ENCODE data around the gene PCBP4.

Gene PCBP4

GRCh38 chr3:51967384-51968169, at the start of gene PCBP4:
Gene PCBP4 (minus strand): TSS chr3:51967454. CDS start chr3:51961240, 6,214 bp downstream.
- in situ Hi-C loops (cut with MboI; ENCODE audit: low pct_unique_long_range_greater_than_20kb, low sequenced_read_pairs) = no loop called here
- DNase-seq = no peak

DNA sequence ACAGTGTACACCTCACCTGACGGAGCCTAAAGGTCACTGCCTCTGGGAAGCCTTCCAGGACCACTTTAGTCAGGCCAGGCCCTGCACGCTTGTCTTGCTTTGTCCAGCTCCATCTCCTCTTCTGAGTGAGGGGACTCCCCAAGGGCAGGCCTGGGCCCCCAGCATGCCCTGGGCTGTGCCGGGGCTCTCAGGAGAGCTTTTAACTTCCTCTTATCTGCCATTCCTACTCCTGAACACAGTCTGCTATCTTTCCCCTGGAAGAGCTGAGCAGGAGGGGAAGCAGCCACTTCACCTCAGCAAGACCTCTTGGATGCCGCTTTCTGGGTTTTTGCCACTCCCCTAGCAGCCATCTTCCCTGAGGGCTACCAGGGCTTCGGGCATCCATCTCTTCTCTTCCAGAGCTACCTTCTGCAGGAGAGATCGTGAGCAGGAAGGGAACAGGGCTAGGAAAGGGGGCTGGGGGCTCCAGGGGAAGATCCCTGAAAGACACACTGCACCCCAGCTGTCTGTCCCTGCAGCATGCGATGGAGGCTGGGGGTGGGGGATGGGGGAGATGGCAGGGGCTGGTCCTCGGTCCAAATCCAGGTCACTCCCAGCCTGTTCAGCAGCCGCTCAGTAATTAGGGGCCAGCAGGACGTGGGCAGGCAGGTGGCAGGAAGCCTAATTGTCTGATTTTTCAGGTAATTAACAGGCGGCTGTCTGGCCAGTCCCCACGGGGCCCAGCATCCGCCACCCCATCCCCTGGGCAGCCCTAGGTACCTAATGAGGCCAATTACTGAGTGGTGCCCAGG, 48.4 kb upstream of the PCBP4 start:
- peak; percentile 48 for DNase-seq
- in situ Hi-C loops (cut with MboI; ENCODE audit: low pct_unique_long_range_greater_than_20kb, low sequenced_read_pairs) = no loop called here

DNA sequence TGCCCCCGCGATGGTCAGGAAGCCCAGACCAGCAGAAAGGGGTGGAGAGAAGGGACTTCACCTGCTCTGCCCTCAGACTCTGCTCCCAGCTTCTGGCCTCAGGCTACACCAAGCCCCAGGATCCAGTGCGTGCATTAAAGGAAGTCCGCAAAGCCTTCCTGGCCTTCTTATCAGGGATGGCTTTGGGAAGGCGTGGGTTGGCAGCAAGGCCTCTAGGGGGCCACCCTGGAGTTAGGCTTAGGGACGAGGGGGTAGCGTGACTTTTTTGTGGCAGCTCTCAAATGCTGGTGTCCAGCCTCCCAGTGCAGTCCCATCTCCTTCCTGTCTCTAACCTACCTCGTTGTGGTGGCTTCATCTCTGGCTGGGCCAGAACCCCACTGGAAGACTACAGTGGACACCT, 47.4 kb upstream of the PCBP4 start:
- peak; percentile 39 for DNase-seq
- in situ Hi-C loops (cut with MboI; ENCODE audit: low pct_unique_long_range_greater_than_20kb, low sequenced_read_pairs) = no loop called here

DNA sequence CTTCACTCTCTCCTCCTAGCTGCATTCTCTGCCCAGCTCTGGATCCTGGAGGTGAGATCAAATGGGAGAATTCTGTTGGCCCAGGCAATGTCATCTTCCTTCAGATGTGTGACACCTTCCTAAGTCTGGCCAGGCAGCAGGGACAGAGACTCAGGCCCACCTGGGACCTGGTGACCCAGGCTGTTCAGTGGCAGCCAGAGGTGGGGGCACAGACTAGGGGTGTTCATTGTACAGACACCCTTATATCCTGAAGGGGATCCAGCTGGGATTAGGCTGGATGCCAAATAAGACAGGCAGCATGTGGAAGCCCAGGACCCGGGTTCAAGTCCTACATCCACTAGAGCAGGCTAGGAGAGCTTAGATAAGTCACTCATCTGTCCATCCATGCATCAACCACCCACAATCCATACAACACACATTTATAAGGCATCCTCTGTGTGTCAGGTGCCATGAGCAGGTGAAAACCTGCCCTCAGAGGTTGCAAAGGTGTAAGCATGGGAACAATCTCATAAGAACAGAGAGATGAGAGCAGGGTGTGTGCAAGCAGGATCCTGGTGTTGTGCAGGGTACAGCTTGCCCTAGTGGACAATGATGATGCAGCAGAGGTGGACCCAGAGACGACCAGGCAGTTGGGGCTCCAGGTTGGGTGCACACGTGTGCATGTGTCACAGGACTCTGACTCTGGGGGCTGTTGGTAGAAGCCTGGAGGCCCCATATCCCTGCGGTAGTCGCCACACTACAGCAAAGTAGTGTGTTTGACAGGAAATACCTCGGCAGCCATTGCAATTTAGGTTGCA, 46.7 kb upstream of the PCBP4 start:
- in situ Hi-C loops (cut with MboI; ENCODE audit: low pct_unique_long_range_greater_than_20kb, low sequenced_read_pairs) = no loop called here

DNA sequence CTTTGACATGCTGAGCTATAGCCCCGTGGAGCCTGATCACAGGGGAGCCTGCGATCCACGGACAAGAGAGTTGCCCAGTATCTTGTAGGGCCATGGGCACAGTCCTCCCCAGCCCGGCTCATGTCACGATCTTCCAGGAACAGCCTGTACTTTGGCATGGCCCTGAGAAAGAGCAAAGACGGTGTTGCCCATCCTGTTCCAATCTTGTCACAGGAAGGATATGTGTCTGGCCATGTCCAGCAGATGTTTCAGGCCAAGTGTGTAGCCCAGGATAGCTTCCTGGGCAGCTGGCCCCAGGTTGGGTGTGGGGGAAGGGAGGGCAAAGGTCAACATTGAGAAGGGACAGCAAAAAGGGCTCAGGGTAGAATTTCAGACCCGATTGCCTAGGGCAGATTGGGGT, 45.4 kb upstream of the PCBP4 start:
- in situ Hi-C loops (cut with MboI; ENCODE audit: low pct_unique_long_range_greater_than_20kb, low sequenced_read_pairs) = no loop called here
- no peak for DNase-seq

More for the DNA sequence above, 46.7 kb upstream of the PCBP4 start:
- no peak for DNase-seq

- in situ Hi-C loops (cut with MboI; ENCODE audit: low pct_unique_long_range_greater_than_20kb, low sequenced_read_pairs) = no loop called here
- no peak for DNase-seq
Observed at GRCh38 chr3:52010431-52010830, 43.2 kb upstream of the PCBP4 start.

DNA sequence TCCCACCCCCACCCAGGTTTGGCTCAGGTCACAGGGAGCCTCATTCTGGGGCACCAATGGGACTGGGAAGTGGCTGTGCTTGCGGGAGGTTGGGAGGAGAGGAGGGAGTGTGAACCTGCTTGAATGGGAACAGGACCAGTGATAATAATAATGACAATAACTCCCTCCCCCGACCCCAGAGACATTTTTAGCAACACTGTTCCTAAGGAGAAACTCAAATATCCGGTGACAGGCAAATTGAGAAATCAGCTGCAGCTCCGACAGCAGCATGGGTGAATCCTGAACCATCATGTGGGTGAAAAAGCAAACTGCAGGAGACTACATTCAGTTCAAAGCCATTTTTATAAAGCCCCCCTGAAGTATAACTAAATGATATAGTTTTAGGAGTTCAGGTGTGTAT, 40.0 kb upstream of the PCBP4 start:
- no peak for DNase-seq
- in situ Hi-C loops (cut with MboI; ENCODE audit: low pct_unique_long_range_greater_than_20kb, low sequenced_read_pairs) = loop anchor here (10.0 kb wide), 1 partner anchor 128 kb away; no protein-coding TSS in a partner anchor

DNA sequence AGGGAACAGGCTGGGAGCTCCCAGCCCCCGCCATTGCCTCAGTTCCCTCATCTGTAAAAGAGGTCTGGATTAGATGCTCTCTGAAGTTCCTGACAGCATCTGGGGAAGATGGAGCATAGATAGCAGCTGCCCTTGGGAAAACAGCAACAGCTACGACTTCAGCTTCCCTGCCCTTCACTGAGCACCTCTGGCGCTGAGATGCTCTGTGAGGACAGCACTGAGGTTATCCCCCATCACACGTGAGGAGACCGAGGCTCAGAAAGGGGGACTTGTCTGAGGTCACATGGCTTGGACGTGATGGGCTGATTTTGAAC, 39.5 kb upstream of the PCBP4 start:
- DNase-seq = no peak
- in situ Hi-C loops (cut with MboI; ENCODE audit: low pct_unique_long_range_greater_than_20kb, low sequenced_read_pairs) = loop anchor here (10.0 kb wide), 1 partner anchor 128 kb away; no protein-coding TSS in a partner anchor

GRCh38 chr3:52006017-52006819, 39.0 kb upstream of the PCBP4 start:
- DNase-seq = peak; percentile 55

GRCh38 chr3:52005571-52005986, 38.3 kb upstream of the PCBP4 start:
- DNase-seq = peak; percentile 87
- in situ Hi-C loops (cut with MboI; ENCODE audit: low pct_unique_long_range_greater_than_20kb, low sequenced_read_pairs) = loop anchor here (10.0 kb wide), 1 partner anchor 129 kb away; no protein-coding TSS in a partner anchor

More at GRCh38 chr3:52006017-52006819, 39.0 kb upstream of the PCBP4 start:
- in situ Hi-C loops (cut with MboI; ENCODE audit: low pct_unique_long_range_greater_than_20kb, low sequenced_read_pairs) = loop anchor here (10.0 kb wide), 1 partner anchor 129 kb away; no protein-coding TSS in a partner anchor

DNA sequence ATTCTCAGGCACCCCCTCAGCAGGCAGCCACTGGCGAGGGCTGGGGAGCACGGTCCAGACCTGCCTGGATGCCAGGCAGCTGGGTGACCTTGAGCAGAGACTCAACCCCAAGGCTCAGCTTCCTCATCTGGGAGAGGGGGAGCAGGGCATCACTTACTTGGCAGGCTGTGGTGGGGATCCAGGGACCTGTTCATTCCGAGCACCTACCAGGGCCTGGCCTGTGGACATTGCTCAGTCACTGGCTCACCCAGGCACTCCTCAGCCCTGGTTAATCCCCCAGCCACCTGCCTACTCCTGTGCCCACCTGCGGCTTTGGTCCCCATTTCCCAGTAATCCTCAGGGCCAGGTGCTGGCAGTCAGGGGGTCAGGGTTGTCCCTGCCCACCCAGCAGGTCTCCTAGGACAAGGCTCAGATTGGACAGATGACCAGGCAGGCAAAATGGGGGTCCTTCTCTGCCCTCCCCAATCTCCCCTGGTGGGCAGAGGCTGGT, 37.7 kb upstream of the PCBP4 start:
- no peak for DNase-seq
- in situ Hi-C loops (cut with MboI; ENCODE audit: low pct_unique_long_range_greater_than_20kb, low sequenced_read_pairs) = loop anchor here (10.0 kb wide), 1 partner anchor 130 kb away; no protein-coding TSS in a partner anchor

GRCh38 chr3:52004163-52004787, 37.0 kb upstream of the PCBP4 start:
- DNase-seq = peak; percentile 69

DNA sequence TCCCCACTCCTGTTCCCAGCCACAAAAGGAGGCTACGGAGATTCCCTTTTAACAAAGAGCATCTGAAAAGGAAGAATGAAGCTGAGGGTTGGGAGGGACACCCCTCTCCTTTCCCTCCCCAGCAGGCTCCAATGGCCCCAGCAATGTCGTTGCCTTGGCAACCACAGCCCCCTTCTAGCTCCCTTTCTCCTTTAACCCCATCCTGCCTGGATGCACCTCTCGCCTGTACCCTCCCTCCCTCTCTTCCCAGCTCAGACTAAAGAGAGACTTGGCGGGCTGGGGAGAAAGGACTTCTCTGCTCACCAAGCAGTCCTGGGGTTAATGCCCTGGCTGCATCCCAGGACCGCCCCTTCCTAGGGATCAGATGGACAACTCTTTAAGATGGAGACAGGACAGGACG, 35.5 kb upstream of the PCBP4 start:
- no peak for DNase-seq
- in situ Hi-C loops (cut with MboI; ENCODE audit: low pct_unique_long_range_greater_than_20kb, low sequenced_read_pairs) = loop anchor here (10.0 kb wide), 1 partner anchor 132 kb away; no protein-coding TSS in a partner anchor

More at GRCh38 chr3:52004163-52004787, 37.0 kb upstream of the PCBP4 start:
- in situ Hi-C loops (cut with MboI; ENCODE audit: low pct_unique_long_range_greater_than_20kb, low sequenced_read_pairs) = loop anchor here (10.0 kb wide), 1 partner anchor 131 kb away; no protein-coding TSS in a partner anchor

DNA sequence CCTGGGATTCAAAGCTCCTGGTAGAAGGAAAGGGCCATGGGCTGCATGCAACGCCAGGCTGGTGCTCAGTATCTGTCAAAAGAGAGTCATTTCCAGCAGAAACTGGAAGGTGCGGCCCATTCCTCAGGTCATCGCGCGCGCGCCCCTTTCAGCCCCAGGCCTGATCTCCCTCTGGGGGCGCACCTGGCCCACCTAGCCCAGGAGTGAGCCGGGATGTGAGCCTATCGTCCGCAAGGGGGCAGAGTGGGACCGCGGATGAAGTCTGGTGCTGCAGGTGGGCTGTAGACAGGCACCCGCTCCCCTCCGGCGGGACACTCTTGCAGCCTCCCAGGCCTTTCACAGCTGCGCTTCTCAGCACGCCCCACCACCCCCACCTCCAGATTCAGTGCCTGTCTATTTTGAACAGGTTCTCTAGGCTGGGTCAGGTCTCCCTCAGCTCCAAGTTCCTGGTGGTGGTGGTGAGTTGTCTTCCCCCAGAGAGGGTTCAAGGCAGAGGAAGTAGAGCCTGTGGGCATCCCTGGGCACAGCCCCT, 34.3 kb upstream of the PCBP4 start:
- DNase-seq = peak; percentile 88
- in situ Hi-C loops (cut with MboI; ENCODE audit: low pct_unique_long_range_greater_than_20kb, low sequenced_read_pairs) = loop anchor here (10.0 kb wide), 1 partner anchor 133 kb away; no protein-coding TSS in a partner anchor

GRCh38 chr3:51999846-52000245, 32.6 kb upstream of the PCBP4 start:
- in situ Hi-C loops (cut with MboI; ENCODE audit: low pct_unique_long_range_greater_than_20kb, low sequenced_read_pairs) = loop anchor here (10.0 kb wide), 1 partner anchor 135 kb away; no protein-coding TSS in a partner anchor
- DNase-seq = no peak

- in situ Hi-C loops (cut with MboI; ENCODE audit: low pct_unique_long_range_greater_than_20kb, low sequenced_read_pairs) = no loop called here
- DNase-seq = no peak
Observed at GRCh38 chr3:51998774-51999173, 31.5 kb upstream of the PCBP4 start.

DNA sequence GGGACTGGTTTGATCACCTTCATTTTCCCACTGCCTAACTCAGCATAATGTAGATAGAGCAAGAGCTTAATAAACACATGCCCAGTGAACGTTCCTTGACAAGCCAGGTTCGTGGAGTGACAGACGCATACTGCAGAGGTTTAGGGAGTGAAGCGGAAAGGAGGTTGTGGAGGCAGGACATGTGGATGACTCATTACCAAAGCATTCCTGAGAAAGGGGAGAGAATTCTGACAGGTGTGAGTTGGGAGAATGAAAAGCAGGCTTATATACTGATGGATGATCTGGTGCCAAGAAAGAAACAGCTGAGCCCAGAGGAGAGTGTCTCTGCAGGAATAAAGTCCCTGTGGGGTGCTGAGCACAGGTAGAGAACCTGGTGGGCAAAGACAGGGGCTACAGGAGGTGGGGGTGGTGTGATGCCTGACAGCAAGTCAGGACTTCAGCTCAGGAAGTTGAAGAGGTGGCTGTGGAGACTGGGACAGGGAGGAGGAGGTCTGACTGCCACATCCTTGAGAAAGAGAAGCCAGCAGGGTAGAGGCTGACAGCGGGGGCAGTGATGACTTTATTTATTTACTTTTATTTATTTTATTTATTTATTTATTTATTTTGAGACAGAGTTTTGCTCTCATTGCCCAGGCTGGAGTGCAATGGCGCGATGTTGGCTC, 30.8 kb upstream of the PCBP4 start:
- DNase-seq = no peak
- in situ Hi-C loops (cut with MboI; ENCODE audit: low pct_unique_long_range_greater_than_20kb, low sequenced_read_pairs) = no loop called here

Measured in KBM-7 (cell line).